Activated naive CD4-positive, alpha-beta T cell treated with anti-CD3 and anti-CD28 coated beads for 36 hours (primary cell): ENCODE data around the gene MTF1. TPM values are rescaled to one million over a fixed set of nuclear protein-coding genes. Genes with fewer than 3 reads are reported as not detected.
A peak's percentile ranks its signal among the peaks of the same experiment; 100 is the strongest.

ENCODE experiments used
- CTCF ChIA-PET: fragments of 350-600 bp; sonication (Branson Sonifier 250); formaldehyde crosslinking; loops from one replicate; lab custom pipeline; 2021; ENCODE audit warnings: antibody characterized with exemption; lab: Charles Lee
- DNase-seq: peaks from one replicate; pipeline ENCODE4 v3.0.0-alpha.2; 2020
- H3K27ac Mint-ChIP-seq: one replicate; pipeline ENCODE4 v1.8.0; 2021; ENCODE audit warnings: mild to moderate bottlenecking, mixed read lengths
- H3K27me3 Mint-ChIP-seq: one replicate; pipeline ENCODE4 v1.8.0; 2021; ENCODE audit warnings: low read depth, mixed read lengths
- H3K36me3 Mint-ChIP-seq: one replicate; pipeline ENCODE4 v1.8.0; 2021; ENCODE audit warnings: low read depth, mixed read lengths
- H3K4me1 Mint-ChIP-seq: one replicate; pipeline ENCODE4 v1.8.0; 2021; ENCODE audit warnings: low read depth, mixed read lengths
- H3K4me3 Mint-ChIP-seq: one replicate; pipeline ENCODE4 v1.8.0; 2021; ENCODE audit warnings: mild to moderate bottlenecking, moderate library complexity, mixed read lengths
- H3K9me3 Mint-ChIP-seq: one replicate; pipeline ENCODE4 v1.8.0; 2021; ENCODE audit warnings: mixed read lengths
- intact Hi-C: fragments of 100-400 bp; cut with micrococcal nuclease; formaldehyde crosslinking; loops from one replicate; pipeline ENCODE4 v1.15.1; 2023
- total RNA-seq, 2 experiments: library from RNA; stranded (reverse); gene quantifications; one replicate each; pipeline ENCODE4 v1.2.3, GENCODE V29; 2021

MTF1 gene
- total RNA-seq, 2 experiments from 2014 or later: 18.9 to 19.1 TPM

DNA sequence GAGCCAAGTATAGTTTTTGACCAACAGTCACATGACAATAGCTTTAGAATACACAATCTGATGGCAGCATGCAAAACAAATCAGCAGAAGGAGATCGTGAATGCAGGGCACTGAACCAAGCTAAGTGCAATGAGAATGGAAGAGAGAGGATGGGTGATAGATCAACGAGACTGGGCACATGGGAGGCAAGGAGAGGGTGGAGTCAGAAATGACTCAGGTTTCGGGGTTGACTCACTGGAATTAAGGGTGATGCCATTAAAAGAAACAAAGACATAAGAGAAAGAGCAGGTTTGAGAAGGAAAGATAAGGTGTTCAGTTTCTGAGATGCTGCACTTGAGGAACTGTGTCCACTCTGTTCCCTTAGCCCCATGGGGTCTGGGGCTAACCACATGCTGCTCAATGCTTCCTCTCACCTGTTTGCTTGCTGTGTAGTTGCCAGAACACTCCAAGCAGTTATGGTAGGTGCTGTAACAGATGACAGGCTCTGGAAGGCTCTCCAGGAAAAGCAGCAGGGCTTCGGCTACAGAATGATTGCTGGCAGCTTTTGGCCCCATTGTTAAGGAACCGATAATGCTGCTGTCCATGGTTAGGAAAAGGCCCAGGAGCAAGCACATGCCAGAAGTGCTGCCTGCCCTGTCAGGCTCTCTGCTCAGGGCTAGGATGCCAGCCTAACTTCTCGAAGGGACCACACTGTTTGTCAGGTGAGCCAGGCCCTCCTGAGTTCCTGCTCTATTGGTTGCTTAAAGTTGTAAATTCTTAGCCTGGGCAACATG, 6.1 kb upstream of the MTF1 start:
- intact Hi-C loops: no loop called here
- Mint-ChIP-seq H3K4me3 (no peak overlapping the region), H3K27ac (peak overlapping the region; percentile 61), H3K36me3 (peaks cover 19% of the 10 kb centered on the region), H3K4me1 (peaks cover 16% of the 10 kb centered on the region), H3K9me3 (no peaks in the 10 kb centered on the region), H3K27me3 (no peaks in the 10 kb centered on the region)
- peak; percentile 69 for DNase-seq
- CTCF ChIA-PET: interaction anchor here (0.8 kb wide), 1 partner anchor 124 kb away, joined by 3 read pairs; no protein-coding TSS in a partner anchor

DNA sequence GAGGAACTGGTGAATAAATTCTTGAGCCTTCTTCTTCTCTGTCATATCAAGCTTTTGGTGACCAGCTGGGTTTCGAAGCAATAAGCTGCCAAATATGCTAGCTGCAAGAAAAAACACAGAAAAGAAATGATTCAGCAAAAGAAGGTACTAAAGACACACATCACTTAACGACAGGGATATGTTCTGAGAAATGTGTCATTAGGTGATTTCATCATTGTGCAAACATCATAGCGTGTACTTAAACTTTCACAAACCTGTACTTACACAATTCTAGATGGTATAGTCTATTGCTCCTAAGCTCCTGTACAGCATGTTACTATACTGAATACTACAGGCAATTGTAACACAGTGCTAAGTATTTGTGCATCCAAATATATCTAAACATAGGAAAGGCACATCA, 2.9 kb upstream of the MTF1 start:
- CTCF ChIA-PET: interaction anchor here (0.7 to 4.2 kb wide), 4 partner anchors 12 to 128 kb away, joined by 3 to 24 read pairs (median 4); no protein-coding TSS in a partner anchor
- Mint-ChIP-seq H3K4me1 (peaks cover 32% of the 10 kb centered on the region), H3K9me3 (no peaks in the 10 kb centered on the region), H3K36me3 (peaks cover 17% of the 10 kb centered on the region), H3K27me3 (no peaks in the 10 kb centered on the region), H3K4me3 (no peak overlapping the region), H3K27ac (no peak overlapping the region)
- intact Hi-C loops: no loop called here
- DNase-seq: no peak

DNA sequence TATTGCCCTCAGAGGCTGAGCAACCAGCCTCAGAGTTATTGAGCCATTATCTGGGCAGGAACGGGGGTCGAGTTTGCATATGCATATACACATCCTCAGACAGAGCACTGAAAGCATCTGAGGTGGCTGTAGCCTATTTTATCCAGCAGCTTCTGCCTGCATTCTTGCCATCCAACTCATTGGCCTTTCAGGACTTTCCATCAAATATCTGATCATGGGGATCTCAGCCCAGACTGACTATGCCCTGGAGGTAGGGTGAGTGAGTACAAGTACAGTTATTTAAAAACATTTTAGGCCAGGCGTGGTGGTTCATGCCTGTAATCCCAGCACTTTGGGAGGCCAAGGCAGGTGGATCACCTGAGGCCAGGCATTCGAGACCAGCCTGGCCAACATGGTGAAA, 1.8 kb upstream of the MTF1 start:
- H3K4me3 Mint-ChIP-seq: no peak overlapping the region
- H3K27me3 Mint-ChIP-seq: no peaks in the 10 kb centered on the region
- H3K36me3 Mint-ChIP-seq: peaks cover 23% of the 10 kb centered on the region
- DNase-seq: no peak
- H3K27ac Mint-ChIP-seq: no peak overlapping the region
- intact Hi-C loops: no loop called here
- CTCF ChIA-PET: interaction anchor here (1.4 to 4.2 kb wide), 5 partner anchors 10 to 130 kb away, joined by 3 to 24 read pairs (median 18); partner anchors contain the start of genes C1orf122 and YRDC
- no peaks in the 10 kb centered on the region for H3K9me3 Mint-ChIP-seq
- peaks cover 39% of the 10 kb centered on the region for H3K4me1 Mint-ChIP-seq

DNA sequence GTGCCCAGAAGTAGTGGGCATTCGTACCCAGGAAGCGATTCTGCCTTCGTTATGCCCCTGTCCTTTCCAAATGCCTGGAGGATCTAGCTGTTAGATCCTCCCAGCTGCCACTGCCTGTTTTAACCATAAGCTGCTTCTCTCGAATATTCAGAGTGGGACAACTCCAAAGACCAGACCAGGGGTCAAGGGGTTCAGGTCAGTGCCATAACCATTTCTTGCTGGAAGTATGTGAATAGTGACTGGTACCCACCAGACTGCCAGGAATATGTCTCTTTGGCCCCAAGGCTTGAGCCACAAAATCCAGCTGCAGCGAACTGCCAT, 914 bp upstream of the MTF1 start:
- Mint-ChIP-seq H3K27me3 (no peaks in the 10 kb centered on the region), H3K9me3 (no peaks in the 10 kb centered on the region), H3K27ac (peak overlapping the region; percentile 84), H3K4me1 (peaks cover 38% of the 10 kb centered on the region), H3K36me3 (peaks cover 23% of the 10 kb centered on the region), H3K4me3 (peak overlapping the region; percentile 92)
- intact Hi-C loops: loop anchor here (1.0 kb wide), 1 partner anchor 52 kb away; the partner anchor contains the start of gene YRDC
- no peak for DNase-seq
- CTCF ChIA-PET: interaction anchor here (0.7 to 4.2 kb wide), 15 partner anchors 10 to 210 kb away, joined by 3 to 24 read pairs (median 3); partner anchors contain the start of genes C1orf122 and YRDC

DNA sequence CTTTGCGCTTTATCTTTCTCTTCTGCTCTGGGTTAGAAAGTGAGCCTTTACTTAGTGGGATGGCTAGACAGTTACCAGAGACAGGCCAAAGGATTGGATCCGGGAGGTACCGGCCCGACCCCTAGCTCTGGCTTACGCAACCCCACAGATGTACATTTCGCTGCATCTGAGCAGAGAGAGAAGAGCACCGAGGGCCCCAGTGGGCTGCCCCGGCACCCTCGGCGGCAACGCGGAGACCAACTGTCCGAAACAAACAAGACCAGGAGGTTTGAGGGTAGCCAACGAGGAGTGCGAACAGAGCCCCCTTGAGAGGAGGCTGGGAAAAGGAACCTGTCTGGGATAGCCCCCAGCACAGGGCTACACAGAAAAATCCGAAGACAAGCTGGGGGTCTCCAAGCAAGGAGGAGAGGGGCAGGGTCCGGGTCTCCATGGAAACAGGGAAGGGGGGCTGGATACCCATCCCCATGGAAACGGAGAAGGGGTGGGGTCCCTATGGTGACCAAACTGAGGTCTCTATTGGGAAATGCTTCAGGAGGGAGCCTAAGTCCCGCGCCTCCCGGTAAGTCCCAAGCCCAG, 373 bp downstream of the MTF1 start:
- no peaks in the 10 kb centered on the region for H3K27me3 Mint-ChIP-seq

DNA sequence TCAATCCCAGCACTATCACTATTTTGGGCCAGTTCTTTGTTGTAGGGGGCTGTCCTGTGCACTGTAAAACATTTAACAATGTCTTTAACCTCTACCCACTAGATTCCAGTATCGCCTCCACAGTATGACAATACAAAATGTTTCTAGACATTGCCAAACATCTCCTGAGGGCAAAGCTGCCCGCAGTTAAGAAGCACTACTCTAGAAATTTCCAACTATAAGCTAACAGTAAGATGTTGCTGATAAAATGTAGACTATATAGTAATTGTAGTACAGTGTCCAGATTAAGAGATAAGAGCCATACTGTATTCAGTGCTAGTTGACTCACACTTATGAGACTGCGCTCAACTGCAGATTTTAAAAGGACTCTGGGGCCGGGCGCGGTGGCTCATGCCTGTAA, 5.0 kb downstream of the MTF1 start:
- no peak overlapping the region for H3K4me3 Mint-ChIP-seq
- H3K4me1 Mint-ChIP-seq: peaks cover 46% of the 10 kb centered on the region
- intact Hi-C loops: no loop called here
- DNase-seq: no peak
- no peaks in the 10 kb centered on the region for H3K27me3 Mint-ChIP-seq
- peaks cover 28% of the 10 kb centered on the region for H3K36me3 Mint-ChIP-seq
- no peak overlapping the region for H3K27ac Mint-ChIP-seq
- no peaks in the 10 kb centered on the region for H3K9me3 Mint-ChIP-seq
- CTCF ChIA-PET: no interaction called here

More for the DNA sequence above, 373 bp downstream of the MTF1 start:
- peaks cover 20% of the 10 kb centered on the region for H3K36me3 Mint-ChIP-seq
- H3K4me1 Mint-ChIP-seq: peaks cover 43% of the 10 kb centered on the region
- H3K4me3 Mint-ChIP-seq: peak overlapping the region; percentile 92
- peak overlapping the region; percentile 84 for H3K27ac Mint-ChIP-seq
- intact Hi-C loops: loop anchor here (1.0 to 2.0 kb wide), 5 partner anchors 130 to 380 kb away; partner anchors contain the start of genes CDCA8, GNL2 and MEAF6
- CTCF ChIA-PET: interaction anchor here (0.9 to 4.2 kb wide), 18 partner anchors 8 to 255 kb away, joined by 3 to 24 read pairs (median 4); partner anchors contain the start of genes C1orf122 and YRDC
- no peak for DNase-seq
- H3K9me3 Mint-ChIP-seq: no peaks in the 10 kb centered on the region

DNA sequence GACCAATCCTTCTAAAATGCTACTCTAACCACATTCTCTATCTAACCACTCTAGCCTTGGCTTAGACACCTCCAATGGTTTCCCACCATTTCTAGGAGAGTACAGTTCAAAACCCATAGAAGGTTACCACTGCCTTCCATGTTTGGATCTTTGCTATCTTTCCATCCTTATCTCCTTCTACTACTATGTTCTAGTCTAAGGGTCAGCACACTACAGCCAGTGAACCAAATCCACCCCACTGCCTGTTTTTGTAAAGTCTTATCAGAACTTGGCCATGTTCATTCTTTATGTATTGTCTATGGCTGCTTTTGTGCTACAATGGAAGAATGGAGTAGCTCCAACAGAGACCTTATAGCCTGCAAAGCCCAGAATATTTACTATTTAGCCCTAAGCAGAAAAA, 6.2 kb downstream of the MTF1 start:
- Mint-ChIP-seq H3K9me3 (no peaks in the 10 kb centered on the region), H3K36me3 (peaks cover 29% of the 10 kb centered on the region), H3K27me3 (no peaks in the 10 kb centered on the region), H3K4me3 (no peak overlapping the region), H3K4me1 (peaks cover 44% of the 10 kb centered on the region), H3K27ac (peak overlapping the region; percentile 44)
- intact Hi-C loops: no loop called here
- CTCF ChIA-PET: interaction anchor here (1.1 kb wide), 1 partner anchor 151 kb away, joined by 3 read pairs; no protein-coding TSS in a partner anchor
- DNase-seq: no peak

DNA sequence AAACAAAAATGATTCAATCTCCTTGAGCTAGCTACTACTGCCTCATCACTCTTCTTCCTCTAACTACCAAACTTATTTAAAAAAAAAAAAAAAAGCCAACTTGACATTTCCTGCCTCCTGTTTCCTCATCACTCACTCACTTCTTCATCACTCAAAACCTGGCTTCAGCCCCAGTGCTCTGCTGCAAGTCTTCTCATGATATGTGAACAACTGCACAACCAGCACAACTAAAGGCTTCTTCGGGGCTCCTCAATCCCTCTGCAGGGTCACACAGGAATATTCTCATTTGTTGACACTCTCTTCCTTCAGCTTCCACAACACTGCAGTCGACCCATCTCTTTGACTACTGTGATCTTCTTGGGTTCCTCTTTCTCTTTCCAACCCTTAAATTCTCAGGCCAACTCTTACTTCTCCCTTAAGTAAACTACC, 7.6 kb downstream of the MTF1 start:
- intact Hi-C loops: no loop called here
- H3K4me3 Mint-ChIP-seq: no peak overlapping the region
- H3K27me3 Mint-ChIP-seq: no peaks in the 10 kb centered on the region
- H3K36me3 Mint-ChIP-seq: peaks cover 23% of the 10 kb centered on the region
- CTCF ChIA-PET: interaction anchor here (3.3 kb wide), 1 partner anchor 9 kb away, joined by 24 read pairs; the partner anchor contains the start of gene MTF1
- H3K27ac Mint-ChIP-seq: no peak overlapping the region
- no peaks in the 10 kb centered on the region for H3K9me3 Mint-ChIP-seq
- DNase-seq: peak; percentile 24
- H3K4me1 Mint-ChIP-seq: peaks cover 42% of the 10 kb centered on the region

DNA sequence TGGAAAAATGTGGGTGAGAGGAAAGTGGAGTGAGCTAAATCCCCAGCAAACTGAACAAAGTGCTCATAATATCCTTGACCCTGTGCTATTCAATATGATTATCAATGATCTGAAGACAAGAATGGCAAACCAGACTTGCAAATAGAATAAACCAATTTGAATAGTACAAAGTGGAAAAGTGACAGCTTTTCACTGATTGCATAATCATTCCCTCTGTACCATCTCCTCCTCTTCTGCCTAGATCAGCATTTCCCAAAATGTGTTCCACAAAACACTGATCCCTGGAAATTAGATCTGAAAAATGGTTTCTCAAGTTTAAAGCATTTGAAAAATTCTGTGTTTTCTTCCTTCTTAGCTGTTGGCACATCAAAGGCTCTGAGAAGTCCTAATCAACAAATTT, 8.1 kb downstream of the MTF1 start:
- Mint-ChIP-seq H3K4me1 (peaks cover 44% of the 10 kb centered on the region), H3K27me3 (no peaks in the 10 kb centered on the region), H3K27ac (no peak overlapping the region), H3K36me3 (peaks cover 19% of the 10 kb centered on the region), H3K4me3 (no peak overlapping the region), H3K9me3 (no peaks in the 10 kb centered on the region)
- CTCF ChIA-PET: interaction anchor here (3.3 kb wide), 1 partner anchor 10 kb away, joined by 24 read pairs; the partner anchor contains the start of gene MTF1
- intact Hi-C loops: no loop called here
- DNase-seq: no peak

DNA sequence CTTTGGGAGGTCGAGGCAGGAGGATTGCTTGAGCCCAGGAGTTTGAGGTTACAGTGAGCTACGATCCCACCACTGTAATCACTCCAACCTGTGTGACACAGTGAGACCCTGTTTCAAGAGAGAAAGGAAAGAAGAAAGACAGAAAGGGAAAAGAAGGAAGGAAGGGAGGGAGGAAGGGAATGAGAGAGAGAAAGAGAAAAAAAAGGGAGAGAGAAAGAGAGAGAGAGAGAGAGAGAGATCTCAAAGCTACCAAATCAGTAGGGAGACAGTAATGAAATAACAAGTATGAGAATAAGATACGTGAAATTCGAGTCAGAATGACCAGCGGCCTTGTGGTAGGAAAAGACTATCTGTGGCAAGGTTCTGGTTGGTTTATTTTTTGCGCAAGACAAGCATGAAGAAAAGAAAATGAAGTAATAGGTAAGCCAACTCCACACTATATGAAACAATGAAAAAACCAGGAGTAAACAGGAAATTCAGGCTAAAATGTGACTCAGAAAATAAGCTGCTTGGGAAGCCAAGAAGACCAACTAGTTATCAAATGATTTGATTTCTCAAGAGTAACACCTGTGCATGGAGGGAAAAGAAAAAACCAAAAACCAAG, 8.9 kb downstream of the MTF1 start:
- Mint-ChIP-seq H3K4me1 (peaks cover 51% of the 10 kb centered on the region), H3K36me3 (peaks cover 18% of the 10 kb centered on the region), H3K27me3 (no peaks in the 10 kb centered on the region), H3K27ac (no peak overlapping the region), H3K4me3 (no peak overlapping the region), H3K9me3 (no peaks in the 10 kb centered on the region)
- DNase-seq: no peak
- CTCF ChIA-PET: interaction anchor here (0.6 to 3.3 kb wide), 3 partner anchors 9 to 31 kb away, joined by 3 to 24 read pairs (median 3); partner anchors contain the start of gene MTF1
- intact Hi-C loops: no loop called here

DNA sequence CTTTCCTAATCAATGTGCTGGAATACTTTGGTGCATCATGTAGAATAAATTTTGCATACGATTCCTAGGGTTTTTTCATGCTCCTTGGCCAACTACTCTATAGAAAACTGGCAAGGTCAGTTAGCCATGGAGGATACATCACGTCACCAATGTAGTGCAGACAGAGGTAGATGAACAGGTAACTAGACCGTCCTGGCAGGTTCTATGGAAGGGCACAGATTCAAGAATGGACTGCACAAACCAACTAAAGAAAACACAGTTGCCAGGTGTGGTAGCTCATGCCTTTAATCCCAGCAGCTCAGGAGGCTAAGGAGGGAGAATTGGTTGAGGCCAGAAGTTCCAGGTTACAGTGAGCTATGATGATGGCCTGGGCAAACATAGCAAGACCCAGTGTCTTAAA, 9.9 kb downstream of the MTF1 start:
- H3K27me3 Mint-ChIP-seq: no peaks in the 10 kb centered on the region
- intact Hi-C loops: no loop called here
- H3K4me1 Mint-ChIP-seq: peaks cover 47% of the 10 kb centered on the region
- no peak overlapping the region for H3K27ac Mint-ChIP-seq
- DNase-seq: no peak
- no peak overlapping the region for H3K4me3 Mint-ChIP-seq
- H3K36me3 Mint-ChIP-seq: peaks cover 17% of the 10 kb centered on the region
- H3K9me3 Mint-ChIP-seq: no peaks in the 10 kb centered on the region
- CTCF ChIA-PET: interaction anchor here (3.3 kb wide), 1 partner anchor 11 kb away, joined by 24 read pairs; the partner anchor contains the start of gene MTF1
